GM21390 (cell line): ENCODE measurements around the gene INHBC.
A peak's percentile ranks its signal among the peaks of the same experiment; 100 is the strongest.
"Not testable (repeated sequence)": the region's sequence is repeated elsewhere in the genome, so short reads cannot be mapped to it uniquely, and the experiment has no call there.

ENCODE experiments used
- ATAC-seq: cut with Tn5 transposase; IDR thresholded peaks from one replicate; pipeline ENCODE4 v1.9.1; 2021; ENCODE audit not compliant: unreplicated experiment

Gene INHBC

DNA sequence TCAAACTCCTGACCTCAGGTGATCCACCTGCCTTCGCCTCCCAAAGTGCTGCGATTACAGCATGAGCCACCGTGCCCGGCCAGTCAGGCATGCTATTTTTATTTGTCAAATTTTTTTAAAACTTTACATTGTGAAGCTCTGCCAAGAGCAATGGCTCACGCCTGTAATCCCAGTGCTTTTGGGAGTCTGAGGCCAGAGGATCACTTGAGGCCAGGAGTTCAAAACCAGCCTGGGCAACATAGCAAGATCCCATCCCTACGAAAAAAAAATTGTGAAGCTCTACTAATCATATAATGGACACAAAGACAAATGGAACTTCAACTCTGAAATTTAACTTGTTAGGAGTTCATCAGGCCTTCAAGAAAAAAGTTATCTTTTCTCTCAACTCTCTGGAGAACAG, 5.6 kb upstream of the INHBC start:
- ATAC-seq: no peak

DNA sequence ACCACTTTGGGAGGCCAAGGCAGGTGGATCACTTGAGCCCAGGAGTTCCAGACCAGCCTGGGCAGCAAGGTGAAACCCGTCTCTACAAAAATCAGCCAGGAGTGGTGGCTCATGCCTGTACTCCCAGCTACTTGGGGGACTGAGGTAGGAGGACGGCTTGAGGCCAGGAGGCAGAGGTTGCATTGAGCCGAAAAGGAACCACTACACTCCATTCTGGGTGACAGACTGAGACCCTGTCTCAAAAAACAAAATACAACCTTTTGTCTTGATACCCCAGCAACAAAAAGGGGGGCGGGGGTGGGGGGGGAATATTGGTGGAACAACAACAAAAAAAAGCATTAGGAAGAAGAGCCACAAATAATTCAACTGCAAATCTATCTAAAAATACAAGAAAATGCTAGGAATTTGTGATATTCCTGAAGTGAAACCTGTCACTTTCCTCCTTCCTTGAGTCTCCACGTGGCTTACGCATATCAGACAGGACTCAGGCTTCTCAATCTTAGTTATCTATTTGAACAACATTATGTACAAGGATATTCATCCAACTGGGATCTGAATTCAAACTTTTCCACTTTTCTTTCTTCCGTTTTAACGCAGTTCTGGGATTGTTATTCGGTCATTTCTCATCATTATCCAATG, 5.0 kb upstream of the INHBC start:
- no peak for ATAC-seq

DNA sequence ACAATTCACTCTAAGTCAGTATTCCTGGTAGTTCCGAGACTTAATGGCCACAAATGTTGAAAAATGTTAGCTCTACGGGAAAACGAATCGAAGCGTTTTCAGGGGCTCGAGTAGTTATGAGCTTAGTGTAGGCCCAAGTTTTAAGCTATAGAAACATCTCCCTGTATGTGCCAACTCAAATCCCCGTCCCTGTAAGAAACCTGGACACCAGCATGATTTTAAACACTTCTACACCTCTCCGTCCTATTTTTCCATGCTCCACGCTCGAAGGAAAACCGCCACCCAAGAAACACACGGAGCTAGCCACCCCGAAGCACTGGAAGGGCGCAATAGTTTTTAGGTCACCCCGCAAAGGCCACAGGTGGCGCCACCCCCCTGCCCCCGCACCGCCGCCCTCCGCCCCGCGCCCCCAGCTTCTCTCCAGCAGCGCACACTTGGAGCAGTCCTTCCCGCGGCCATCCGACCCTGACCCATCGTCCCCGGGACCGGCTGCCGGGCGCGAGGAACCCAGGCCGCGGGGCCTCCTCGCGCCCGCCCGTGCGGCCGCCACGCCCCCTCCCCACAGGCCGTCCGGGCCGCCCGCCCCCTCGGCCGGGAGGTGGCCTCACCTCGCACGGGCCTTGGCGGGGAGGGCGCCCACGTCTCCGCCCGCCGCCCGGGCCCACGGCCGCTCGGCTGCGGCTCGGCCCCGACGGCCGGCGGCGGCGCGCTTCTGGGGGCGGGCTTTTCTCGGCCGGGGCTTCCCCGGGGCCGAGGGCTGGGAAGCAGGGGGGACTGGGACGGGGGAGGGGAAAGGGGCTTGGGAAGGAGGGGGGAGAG, 4.3 kb upstream of the INHBC start:
- peak; percentile 42 for ATAC-seq

DNA sequence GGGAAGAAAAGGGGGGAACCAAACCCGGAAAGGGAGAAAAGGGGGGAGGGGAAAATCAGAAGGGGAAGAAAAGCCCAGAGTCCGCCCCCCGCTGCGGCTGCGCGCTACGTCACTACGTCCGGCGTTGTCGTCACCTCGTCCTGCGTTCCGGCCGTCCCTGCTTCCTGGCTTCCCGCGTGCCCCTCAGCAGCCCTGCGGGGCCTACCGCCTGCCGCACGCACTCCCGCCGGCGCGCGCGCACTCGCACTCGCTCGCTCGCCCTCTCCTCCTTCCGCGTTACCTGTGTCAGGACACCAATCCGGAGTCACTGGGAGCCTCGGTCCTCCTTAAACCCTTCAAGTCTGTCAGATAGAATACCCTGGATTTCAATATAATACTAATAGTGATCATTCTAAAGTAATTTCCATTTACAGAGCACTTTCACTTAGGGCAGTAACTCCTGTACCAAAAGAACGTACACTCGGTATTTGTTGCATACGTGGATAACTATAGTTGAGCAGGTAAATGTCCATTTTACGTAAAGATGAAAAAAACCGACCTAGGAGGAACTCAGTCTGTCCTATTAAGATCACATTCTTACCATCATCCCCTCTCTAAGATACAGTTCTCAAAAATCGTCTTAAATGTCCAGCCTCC, 3.5 kb upstream of the INHBC start, which contains the start of gene R3HDM2:
R3HDM2 (minus strand) TSS at position 113 of the 636 bp plus-strand sequence. CDS start 120,615 bp downstream, outside the sequence.
- ATAC-seq: peak; percentile 96

DNA sequence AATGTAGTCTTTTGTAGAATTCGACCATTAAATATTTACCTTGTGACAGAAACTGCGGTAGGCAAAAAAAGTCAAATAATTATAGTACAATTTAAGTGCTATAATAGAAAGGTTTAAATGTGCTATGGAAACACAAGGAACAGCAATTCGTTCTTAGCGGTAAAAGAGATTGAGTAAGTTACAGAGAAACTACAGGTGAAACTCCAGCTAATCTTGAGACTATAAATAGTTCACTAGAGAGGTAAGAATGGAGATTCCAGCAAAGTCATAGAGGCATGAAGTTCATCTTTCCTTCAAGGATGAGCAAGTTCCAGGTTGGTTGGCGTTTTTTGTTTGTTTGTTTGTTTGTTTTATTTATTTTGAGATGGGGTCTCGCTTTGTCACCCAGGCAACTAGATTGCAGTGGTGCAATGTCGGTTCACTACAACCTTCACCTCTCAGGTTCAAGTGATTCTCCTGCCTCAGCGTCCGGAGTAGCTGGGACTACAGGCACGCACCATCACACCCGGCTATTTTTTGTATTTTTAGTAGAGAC, 2.9 kb upstream of the INHBC start:
- ATAC-seq: no peak

DNA sequence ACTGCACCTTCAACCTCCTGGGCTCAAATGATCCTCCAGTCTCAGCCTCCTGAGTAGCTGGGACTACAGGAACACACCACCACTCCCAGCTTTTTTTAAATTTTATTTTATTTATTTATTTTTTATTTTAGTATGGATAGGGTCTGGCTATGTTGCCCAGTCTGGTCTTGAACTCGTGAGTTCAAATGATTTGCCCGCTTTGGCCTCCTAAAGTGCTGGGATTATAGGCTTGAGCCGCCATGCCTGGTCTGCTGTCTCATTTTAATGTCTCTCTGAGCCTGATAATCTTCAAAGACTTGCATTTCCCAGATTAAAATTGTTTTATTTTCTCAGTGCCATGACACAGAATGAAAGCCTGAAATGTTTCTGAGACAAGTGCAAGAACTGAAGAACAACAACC, 1.2 kb upstream of the INHBC start:
- no peak for ATAC-seq

DNA sequence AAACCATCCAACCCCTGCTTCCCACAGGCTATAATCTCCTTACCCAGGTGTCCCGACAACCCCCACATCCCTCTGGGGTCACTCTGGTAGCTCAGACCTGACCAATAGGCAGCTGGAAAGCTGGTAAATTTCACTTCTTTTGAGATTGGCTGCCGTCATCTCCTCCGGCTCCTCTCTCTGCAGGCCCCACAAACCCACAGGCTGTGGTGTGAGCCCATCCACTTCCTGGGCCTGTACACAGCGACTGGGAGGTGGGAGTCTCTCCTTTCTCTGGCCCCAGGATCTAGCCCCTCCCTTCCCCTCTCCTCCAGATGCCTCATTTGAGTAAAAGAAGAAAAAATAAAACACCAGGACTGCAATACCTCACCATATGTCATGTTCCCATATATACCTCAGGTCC, 709 bp downstream of the INHBC start:
- ATAC-seq: no peak

DNA sequence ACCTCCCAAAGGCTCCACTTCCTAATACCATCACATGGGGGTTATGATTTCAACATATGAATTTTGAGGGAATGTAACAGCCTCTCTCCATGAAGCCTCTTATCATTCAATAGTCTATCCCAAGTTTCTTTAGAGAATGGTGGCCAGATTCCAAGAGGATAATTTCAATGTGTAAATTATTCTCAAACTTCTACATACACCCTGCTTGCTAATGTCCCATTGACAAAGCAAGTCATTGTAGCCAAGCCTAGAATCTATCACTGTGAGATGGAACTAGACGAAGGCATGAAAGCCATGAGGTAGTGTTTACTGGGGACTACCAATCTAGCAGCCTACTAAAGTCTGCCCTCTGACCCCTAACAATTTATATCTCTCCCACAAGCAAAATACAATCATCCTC, 3.8 kb downstream of the INHBC start:
- ATAC-seq: no peak

DNA sequence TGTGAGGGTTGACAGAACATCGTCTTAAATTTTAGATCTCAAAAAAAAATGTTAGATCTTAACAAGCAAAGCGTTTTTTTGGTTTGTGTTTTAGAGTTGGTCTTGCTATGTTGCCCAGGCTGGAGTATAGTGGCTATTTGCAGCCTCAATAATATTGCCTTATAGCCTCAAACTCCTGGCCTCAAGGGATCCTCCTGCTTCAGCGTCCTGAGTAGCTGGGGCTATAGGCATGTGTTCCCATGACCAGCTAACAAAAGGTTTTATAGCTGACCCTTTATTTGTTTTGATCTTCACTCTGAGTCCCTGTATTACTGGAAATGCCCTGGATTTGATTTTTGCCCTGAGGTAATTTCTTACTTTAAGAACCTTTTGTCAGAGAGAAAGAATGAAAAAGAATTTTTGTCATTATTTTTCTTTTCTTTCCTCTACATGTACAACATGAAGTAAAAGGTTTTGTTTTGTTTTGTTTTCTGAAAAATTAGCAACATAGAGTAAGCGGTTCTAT, 5.2 kb downstream of the INHBC start:
- ATAC-seq: no peak

DNA sequence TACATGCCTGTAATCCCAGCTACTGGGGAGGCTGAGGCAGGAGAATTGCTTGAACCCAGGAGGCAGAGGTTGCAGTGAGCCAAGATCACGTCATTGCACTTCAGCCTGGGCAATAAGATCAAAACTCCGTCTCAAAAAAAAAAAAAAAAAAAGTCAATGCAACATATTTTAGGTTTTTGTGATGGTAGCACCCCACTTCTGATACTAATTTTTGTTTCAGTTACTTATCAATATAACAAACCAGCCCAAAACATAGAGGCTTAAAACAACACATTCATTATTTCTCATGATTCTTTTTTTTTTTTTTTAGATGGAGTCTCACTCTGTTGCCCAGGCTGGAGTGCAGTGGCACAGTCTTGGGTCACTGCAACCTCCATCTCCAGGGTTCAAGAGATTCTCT, 6.8 kb downstream of the INHBC start:
- not testable (repeated sequence) for ATAC-seq

DNA sequence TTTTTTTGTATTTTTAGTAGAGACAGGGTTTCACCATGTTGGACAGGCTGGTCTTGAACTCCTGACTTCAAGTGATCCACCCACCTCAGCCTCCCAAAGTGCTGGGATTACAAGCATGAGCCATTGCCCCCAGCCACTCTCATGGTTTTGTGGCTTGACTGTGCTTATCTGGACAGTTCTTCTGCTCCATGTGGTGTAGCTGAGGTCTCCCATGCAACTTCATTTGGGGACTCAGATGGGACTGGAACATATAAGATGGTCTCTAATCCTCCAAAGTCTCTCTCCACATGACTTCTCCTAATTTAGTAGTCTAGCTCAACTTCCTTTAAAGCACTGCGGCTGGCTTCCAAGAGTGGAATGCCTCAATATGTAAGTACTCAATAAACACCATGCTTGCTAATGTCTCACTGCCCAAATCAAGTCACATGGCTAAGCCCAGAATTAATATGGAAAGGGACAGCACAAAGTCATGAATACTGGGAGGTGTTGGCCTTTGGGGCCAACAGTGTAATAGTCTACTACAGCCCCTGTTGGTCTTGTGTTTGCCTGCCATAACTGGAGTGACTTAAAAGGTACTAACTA, 7.4 kb downstream of the INHBC start:
- no peak for ATAC-seq

DNA sequence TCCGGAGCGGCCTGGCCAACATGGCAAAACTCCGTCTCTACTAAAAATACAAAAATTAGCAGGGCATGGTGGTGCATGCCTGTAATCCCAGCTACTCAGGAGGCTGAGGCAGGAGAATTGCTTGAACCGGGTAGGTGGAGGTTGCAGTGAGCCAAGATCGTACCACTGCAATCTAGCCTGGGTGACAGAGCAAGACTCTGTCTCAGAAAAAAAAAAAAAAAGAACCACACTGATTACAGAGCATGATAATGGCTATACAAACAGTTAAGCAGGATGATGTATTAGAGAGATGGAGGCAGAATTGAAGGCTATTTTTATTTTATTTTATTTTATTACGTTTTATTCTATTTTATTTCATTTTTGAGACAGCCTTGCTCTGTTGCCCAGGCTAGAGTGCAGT, 9.8 kb downstream of the INHBC start:
- ATAC-seq: not testable (repeated sequence)

DNA sequence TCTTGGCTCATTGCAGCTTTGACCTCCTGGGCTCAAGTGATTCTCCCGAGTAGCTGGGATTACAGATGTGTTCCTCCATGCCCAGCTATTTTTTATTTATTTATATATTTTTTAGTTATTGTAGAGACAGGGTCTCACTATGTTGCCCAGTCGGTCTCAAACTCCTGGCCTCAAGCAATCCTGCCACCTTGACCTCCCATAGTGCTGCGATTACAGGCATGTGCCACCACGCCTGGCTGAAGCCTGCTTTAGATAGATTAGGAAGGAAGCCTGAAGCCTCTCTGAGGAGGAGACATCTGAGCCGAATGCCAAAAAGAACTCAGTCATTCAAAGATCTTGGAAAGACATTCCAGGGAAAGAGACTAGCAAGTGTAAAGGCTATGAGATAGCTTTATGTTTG, 10.2 kb downstream of the INHBC start:
- ATAC-seq: no peak

DNA sequence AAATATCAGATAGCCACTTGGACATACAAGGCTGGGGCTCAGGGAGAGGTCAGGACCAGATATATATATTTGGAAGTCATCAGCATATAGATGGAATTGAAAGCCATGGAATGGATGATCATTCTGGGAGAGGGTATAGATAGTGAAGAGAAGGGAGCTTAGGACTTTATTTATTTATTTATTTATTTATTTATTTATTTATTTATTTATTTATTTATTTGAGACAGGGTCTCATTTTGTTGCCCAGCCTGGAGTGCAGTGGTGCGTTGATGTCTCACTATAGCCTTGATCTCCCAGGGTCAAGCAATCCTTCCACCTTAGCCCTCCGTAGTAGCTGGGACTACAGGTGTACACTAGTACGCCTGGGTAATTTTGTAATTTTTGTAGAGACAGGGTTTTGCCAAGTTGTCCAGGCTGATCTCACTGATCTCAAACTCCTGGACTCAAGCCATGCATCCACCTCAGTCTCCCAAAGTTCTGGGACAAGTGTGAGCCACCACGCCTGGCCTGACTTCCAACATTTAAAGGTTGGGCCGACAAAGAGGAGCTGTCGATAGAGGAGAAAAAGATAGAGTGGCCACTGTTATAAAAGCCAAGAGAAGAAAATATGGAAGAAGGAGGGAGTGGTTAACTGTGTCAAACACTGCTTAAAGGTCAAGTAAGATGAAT, 11.8 kb downstream of the INHBC start:
- ATAC-seq: no peak

DNA sequence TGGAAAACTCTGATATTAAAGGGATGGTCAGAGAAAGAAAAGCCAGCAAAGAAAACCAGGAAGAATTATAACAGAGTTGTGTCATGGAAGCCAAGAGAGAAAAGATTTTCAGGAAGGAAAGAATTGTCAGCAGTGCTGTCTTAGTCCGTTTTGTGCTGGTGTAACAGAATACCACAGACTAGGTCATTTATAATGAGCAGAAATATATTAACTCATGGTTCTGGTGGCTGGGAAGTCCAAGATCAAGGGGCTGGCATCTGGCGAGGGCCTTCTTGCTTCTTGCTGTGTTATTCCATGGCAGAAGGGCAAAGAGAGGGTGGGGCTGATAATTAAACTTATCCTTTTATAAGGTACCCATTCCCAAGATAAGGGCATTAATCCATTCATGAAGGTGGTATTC, 14.1 kb downstream of the INHBC start:
- no peak for ATAC-seq

DNA sequence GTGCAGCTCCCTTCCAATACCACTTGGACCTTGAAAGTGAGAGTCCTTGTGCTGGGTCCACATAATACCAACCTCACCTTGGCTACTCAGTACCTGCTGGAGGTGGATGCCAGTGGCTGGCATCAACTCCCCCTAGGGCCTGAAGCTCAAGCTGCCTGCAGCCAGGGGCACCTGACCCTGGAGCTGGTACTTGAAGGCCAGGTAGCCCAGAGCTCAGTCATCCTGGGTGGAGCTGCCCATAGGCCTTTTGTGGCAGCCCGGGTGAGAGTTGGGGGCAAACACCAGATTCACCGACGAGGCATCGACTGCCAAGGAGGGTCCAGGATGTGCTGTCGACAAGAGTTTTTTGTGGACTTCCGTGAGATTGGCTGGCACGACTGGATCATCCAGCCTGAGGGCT, 14.8 kb downstream of the INHBC start:
- ATAC-seq: no peak

DNA sequence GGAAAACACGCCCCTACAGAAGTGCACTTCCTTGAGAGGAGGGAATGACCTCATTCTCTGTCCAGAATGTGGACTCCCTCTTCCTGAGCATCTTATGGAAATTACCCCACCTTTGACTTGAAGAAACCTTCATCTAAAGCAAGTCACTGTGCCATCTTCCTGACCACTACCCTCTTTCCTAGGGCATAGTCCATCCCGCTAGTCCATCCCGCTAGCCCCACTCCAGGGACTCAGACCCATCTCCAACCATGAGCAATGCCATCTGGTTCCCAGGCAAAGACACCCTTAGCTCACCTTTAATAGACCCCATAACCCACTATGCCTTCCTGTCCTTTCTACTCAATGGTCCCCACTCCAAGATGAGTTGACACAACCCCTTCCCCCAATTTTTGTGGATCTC, 15.5 kb downstream of the INHBC start:
- no peak for ATAC-seq

DNA sequence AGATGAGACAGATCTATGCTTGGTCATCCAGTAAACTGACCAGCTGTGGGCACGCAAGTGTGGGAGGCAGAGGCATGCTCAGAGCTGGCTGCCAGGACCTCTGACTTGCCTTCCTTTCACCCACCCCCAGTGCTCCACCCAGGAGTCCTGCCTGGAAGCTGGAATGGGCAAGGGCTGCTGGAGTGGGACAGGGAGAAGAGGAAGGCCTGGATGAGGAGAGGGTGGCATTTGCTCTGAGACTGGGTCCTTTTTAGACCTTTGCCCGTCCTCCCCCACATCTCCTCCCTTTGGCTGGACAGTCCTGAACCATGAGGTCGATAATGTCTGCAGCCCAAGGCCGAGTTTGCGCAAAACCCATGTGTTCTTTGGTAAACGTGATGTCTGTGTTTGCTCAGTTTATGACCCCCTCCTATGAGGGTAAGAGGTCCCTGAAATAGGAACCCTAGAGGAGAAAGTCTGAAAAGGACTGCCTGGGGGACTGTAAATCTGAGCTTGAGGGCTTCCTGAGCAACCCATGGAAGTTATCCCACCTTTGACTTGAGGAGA, 16.7 kb downstream of the INHBC start:
- ATAC-seq: no peak

DNA sequence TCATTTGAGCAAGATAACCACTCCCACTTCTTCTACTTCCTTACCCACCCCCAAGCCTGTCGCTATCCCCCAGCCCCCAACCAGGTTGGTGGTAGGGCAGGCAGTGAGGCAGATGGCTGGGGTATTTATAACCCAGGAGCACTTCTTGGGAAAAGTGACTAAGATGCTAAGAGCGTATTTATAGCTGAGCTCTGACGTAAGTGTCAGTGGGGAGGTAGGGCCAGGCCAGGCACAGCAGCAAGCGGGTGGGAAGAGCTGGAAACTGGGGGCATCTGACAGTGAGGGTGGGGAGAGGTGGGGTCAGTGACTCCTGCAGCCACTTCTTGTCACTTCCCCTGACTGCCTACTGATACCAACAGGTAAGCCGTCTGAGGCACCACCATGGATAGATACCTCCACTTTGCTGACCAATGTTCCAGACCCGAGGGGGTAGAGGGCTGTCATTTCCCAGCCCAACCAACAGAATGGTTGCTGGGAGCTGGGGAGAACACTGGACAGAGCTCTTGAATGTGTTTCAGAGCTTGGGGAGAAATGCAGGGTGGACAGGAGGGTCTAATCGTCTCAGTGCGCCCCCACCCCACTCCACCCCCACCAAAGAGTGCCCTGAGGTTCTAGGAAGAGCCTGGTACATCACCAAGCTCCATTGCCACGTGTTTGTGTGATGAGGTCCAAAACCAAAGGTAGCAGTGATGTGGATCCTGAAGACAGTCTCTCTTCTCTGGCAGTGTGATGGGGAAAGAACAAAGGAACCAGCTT, 17.8 kb downstream of the INHBC start:
- ATAC-seq: peak; percentile 11
